OCI-LY1 (cell line): Measurements from ENCODE around the gene POU2F1.

Experiments used
- H2AFZ ChIP-seq: fragments of 200-600 bp; sonication (generic), shearing (Covaris generic); 2 replicates; pipeline ENCODE4 v1.6.0; 2014; ENCODE audit warnings: antibody characterized with exemption, mild to moderate bottlenecking, low read length
- H3F3A ChIP-seq: fragments of 200-600 bp; sonication (generic), shearing (Covaris generic); 2 replicates; pipeline ENCODE4 v1.6.0; 2014; ENCODE audit warnings: mild to moderate bottlenecking, antibody characterized with exemption, low read length, moderate library complexity; ENCODE audit not compliant: insufficient read depth
- H3K27ac ChIP-seq: fragments of 200-600 bp; sonication (generic); 2 replicates; pipeline ENCODE4 v1.5.1; 2014; ENCODE audit warnings: low read length, mixed run types, mild to moderate bottlenecking, low read depth; ENCODE audit not compliant: poor library complexity, severe bottlenecking
- H3K27me3 ChIP-seq: fragments of 200-600 bp; sonication (generic); 2 replicates; pipeline ENCODE4 v1.6.0; 2014; ENCODE audit warnings: antibody characterized with exemption, mild to moderate bottlenecking, low read length, moderate library complexity; ENCODE audit not compliant: insufficient read depth
- H3K36me3 ChIP-seq: fragments of 200-600 bp; sonication (generic); 2 replicates; pipeline ENCODE4 v1.6.1; 2014; ENCODE audit warnings: mild to moderate bottlenecking, antibody characterized with exemption, low read length, moderate library complexity, mixed read lengths; ENCODE audit not compliant: insufficient read depth
- H3K4me1 ChIP-seq: fragments of 200-600 bp; sonication (generic); 2 replicates; pipeline ENCODE4 v1.5.1; 2014; ENCODE audit warnings: mild to moderate bottlenecking, low read length, moderate library complexity; ENCODE audit not compliant: insufficient read depth, severe bottlenecking
- H3K4me2 ChIP-seq: fragments of 200-600 bp; sonication (generic), shearing (Covaris generic); 2 replicates; pipeline ENCODE4 v1.6.1; 2014; ENCODE audit warnings: low read length
- H3K4me3 ChIP-seq: fragments of 200-600 bp; sonication (generic); 2 replicates; pipeline ENCODE4 v1.5.1; 2014; ENCODE audit warnings: low read length, low read depth, mild to moderate bottlenecking, mixed read lengths; ENCODE audit not compliant: poor library complexity, severe bottlenecking
- H3K79me2 ChIP-seq: fragments of 200-600 bp; shearing (Covaris generic); 2 replicates; pipeline ENCODE4 v1.6.1; 2016; ENCODE audit warnings: mixed run types, low read length, mixed read lengths; ENCODE audit not compliant: insufficient read depth
- H3K9ac ChIP-seq: fragments of 200-600 bp; sonication (generic), shearing (Covaris generic); 2 replicates; pipeline ENCODE4 v1.6.1; 2014; ENCODE audit warnings: mild to moderate bottlenecking, low read length, mixed read lengths
- H3K9me2 ChIP-seq: fragments of 200-600 bp; sonication (generic), shearing (Covaris generic); 2 replicates; pipeline ENCODE4 v1.6.1; 2014; ENCODE audit warnings: low read depth, mild to moderate bottlenecking, low read length, mixed read lengths
- H3K9me3 ChIP-seq: fragments of 200-600 bp; shearing (Covaris generic); 2 replicates; pipeline ENCODE4 v1.6.1; 2014; ENCODE audit warnings: low read length, mixed read lengths
- H4K20me1 ChIP-seq: fragments of 200-600 bp; sonication (generic), shearing (Covaris generic); 2 replicates; pipeline ENCODE4 v1.6.0; 2016; ENCODE audit warnings: mild to moderate bottlenecking, low read length; ENCODE audit not compliant: insufficient read depth
- EZH2 ChIP-seq: fragments of 200-600 bp; sonication (generic), shearing (Covaris generic); IDR thresholded peaks from 2 replicates; pipeline ENCODE4 v1.8.0; 2017; ENCODE audit warnings: borderline replicate concordance, mixed run types, mild to moderate bottlenecking, antibody characterized with exemption, low read length, moderate library complexity, mixed read lengths
- TF ChIP-seq, protein P1 (sequence below): fragments of 200-600 bp; sonication (generic), shearing (Covaris generic); IDR thresholded peaks from 2 replicates; pipeline ENCODE4 v1.5.1; 2017; ENCODE audit warnings: mild to moderate bottlenecking, antibody characterized with exemption, low read length, moderate library complexity, mixed read lengths

POU2F1 gene

DNA sequence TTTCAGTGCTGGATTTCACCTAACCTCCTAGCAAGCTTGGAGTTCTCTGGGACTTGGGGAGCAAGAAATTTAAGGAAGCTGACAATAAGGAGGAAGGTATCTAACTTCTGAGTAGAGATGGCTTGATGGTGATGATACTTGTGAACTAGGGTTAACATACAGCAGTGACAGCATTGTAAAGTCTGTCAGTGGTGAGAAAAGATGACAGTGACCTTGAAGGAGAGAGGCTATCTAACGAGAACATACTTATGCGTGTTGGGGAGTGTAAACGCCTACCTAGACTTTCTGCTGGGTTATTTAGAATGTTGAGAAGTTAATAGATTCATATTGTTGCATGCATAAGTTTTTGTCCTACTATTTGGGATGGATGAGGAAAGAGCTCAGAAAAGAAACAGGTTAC, 16.3 kb downstream of the POU2F1 start:
- no peaks in the 10 kb centered on the region for H4K20me1 ChIP-seq
- no peaks in the 10 kb centered on the region for H3F3A ChIP-seq
- no peaks in the 10 kb centered on the region for H3K27me3 ChIP-seq
- H3K9ac ChIP-seq = no peak overlapping the region
- no peak overlapping the region for H2AFZ ChIP-seq
- no peak overlapping the region for H3K4me2 ChIP-seq
- no peaks in the 10 kb centered on the region for H3K9me2 ChIP-seq
- H3K4me3 ChIP-seq = no peak overlapping the region
- H3K9me3 ChIP-seq = no peaks in the 10 kb centered on the region
- no peaks in the 10 kb centered on the region for H3K4me1 ChIP-seq
- no peaks in the 10 kb centered on the region for H3K36me3 ChIP-seq
- H3K79me2 ChIP-seq = no peaks in the 10 kb centered on the region
- no peak overlapping the region for H3K27ac ChIP-seq
- no peak for TF ChIP-seq EZH2
- TF ChIP-seq, protein P1, sequence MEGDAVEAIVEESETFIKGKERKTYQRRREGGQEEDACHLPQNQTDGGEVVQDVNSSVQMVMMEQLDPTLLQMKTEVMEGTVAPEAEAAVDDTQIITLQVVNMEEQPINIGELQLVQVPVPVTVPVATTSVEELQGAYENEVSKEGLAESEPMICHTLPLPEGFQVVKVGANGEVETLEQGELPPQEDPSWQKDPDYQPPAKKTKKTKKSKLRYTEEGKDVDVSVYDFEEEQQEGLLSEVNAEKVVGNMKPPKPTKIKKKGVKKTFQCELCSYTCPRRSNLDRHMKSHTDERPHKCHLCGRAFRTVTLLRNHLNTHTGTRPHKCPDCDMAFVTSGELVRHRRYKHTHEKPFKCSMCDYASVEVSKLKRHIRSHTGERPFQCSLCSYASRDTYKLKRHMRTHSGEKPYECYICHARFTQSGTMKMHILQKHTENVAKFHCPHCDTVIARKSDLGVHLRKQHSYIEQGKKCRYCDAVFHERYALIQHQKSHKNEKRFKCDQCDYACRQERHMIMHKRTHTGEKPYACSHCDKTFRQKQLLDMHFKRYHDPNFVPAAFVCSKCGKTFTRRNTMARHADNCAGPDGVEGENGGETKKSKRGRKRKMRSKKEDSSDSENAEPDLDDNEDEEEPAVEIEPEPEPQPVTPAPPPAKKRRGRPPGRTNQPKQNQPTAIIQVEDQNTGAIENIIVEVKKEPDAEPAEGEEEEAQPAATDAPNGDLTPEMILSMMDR = no peak

DNA sequence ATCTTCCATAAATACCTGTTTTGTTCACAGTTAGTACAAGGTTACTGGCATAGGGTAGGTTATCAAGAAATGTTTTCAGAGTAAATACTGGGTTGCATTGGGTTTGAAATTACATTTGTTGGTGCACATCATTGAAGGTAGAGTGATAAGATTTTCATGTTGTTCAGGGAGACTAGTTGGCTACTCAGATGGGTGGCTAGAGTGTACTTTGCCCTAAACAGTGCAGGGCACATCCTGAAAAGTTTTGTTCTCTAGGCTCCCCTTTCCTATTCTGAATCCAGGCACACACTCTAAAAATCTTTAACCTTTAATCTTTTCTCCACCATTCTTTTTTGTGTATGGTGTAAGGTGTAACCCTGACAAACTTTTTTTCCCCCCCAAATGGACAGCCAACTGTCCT, 18.0 kb downstream of the POU2F1 start:
- Histone ChIP-seq H2AFZ (no peak overlapping the region), H3K9me3 (no peaks in the 10 kb centered on the region), H3F3A (no peaks in the 10 kb centered on the region), H3K4me1 (no peaks in the 10 kb centered on the region), H3K9ac (no peak overlapping the region), H3K36me3 (no peaks in the 10 kb centered on the region), H3K4me2 (no peak overlapping the region), H4K20me1 (no peaks in the 10 kb centered on the region), H3K27me3 (no peaks in the 10 kb centered on the region), H3K27ac (no peak overlapping the region), H3K4me3 (no peak overlapping the region), H3K79me2 (no peaks in the 10 kb centered on the region), H3K9me2 (no peaks in the 10 kb centered on the region)
- TF ChIP-seq, protein P1 = no peak
- TF ChIP-seq EZH2 = no peak

DNA sequence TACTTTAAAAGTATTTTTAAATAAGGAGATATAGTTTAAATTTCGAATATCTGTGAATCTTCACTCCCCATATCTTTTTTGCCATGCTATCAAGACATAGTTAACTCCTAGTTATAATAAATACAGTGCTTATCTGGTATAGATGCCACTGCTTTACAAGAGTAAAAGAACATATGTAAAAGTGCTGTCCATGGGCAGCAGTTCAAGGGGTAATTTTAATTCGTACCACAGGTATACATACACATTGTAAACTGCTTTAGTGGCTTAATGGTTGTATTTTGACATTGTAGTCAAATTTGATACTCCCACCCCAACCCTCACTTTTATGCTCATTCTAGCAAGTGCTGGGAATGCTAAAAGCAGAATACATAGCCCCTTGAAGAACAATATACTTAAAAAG, 18.6 kb downstream of the POU2F1 start:
- H3K9me3 ChIP-seq = no peaks in the 10 kb centered on the region
- H3K27ac ChIP-seq = no peak overlapping the region
- H3K9me2 ChIP-seq = no peaks in the 10 kb centered on the region
- no peaks in the 10 kb centered on the region for H3K36me3 ChIP-seq
- TF ChIP-seq, protein P1 = no peak
- no peak for TF ChIP-seq EZH2
- H3K27me3 ChIP-seq = no peaks in the 10 kb centered on the region
- H3F3A ChIP-seq = no peaks in the 10 kb centered on the region
- H3K4me1 ChIP-seq = no peaks in the 10 kb centered on the region
- H3K4me3 ChIP-seq = no peak overlapping the region
- no peaks in the 10 kb centered on the region for H4K20me1 ChIP-seq
- H3K4me2 ChIP-seq = no peak overlapping the region
- H3K9ac ChIP-seq = no peak overlapping the region
- no peak overlapping the region for H2AFZ ChIP-seq
- H3K79me2 ChIP-seq = no peaks in the 10 kb centered on the region
